ENCODE data around the gene NDUFA8.

DNA sequence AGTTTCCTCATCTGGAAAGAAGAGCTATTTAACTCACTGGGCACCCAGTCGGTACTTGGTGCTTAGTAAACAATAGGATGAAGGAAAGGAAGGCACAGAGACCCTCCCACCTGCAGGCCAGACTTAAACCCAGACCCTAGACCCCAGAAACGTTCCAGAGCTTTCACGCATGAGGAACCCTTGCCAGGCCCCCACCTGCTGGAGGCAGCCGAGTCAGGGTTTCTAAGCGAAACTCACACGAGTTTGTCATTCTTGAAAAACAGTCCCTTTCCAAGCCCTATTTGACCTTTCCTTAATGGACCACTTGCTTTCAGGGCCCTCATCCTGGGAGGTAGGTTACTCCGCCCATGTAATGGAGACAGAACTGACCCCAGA lies 30.6 kb downstream of the NDUFA8 start:
- TF ChIP-seq, protein P1, sequence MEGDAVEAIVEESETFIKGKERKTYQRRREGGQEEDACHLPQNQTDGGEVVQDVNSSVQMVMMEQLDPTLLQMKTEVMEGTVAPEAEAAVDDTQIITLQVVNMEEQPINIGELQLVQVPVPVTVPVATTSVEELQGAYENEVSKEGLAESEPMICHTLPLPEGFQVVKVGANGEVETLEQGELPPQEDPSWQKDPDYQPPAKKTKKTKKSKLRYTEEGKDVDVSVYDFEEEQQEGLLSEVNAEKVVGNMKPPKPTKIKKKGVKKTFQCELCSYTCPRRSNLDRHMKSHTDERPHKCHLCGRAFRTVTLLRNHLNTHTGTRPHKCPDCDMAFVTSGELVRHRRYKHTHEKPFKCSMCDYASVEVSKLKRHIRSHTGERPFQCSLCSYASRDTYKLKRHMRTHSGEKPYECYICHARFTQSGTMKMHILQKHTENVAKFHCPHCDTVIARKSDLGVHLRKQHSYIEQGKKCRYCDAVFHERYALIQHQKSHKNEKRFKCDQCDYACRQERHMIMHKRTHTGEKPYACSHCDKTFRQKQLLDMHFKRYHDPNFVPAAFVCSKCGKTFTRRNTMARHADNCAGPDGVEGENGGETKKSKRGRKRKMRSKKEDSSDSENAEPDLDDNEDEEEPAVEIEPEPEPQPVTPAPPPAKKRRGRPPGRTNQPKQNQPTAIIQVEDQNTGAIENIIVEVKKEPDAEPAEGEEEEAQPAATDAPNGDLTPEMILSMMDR (optimal IDR thresholded peaks at IDR 0.05 in 1 of 3, IDR thresholded peaks at IDR 0.05 in 1 of 3, conservative IDR thresholded peaks at IDR 0.05 in 1 of 3; ENCODE audit: extremely low read depth in 1 of 3, insufficient read depth in 2 of 3, low read length in 3 of 3): no peak
- TF ChIP-seq EZH2 (IDR thresholded peaks at IDR 0.05; ENCODE audit: low read length): no peak
